Activated CD8-positive, alpha-beta memory T cell treated with anti-CD3 and anti-CD28 coated beads for 48 hours (primary cell): ENCODE data around the gene SINHCAF.
"Not testable (repeated sequence)": the region's sequence is repeated elsewhere in the genome, so short reads cannot be mapped to it uniquely, and the experiment has no call there.

Experiments used
- DNase-seq, 3 experiments: peaks; one replicate each; pipeline ENCODE4 v3.0.0-alpha.2; 2020; ENCODE audit warnings: low read depth in 2 of 3, low spot score in 2 of 3

Gene SINHCAF, protein sequence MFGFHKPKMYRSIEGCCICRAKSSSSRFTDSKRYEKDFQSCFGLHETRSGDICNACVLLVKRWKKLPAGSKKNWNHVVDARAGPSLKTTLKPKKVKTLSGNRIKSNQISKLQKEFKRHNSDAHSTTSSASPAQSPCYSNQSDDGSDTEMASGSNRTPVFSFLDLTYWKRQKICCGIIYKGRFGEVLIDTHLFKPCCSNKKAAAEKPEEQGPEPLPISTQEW

GRCh38 chr12:31325877-31326631 lies at the start of gene SINHCAF:
Gene SINHCAF (minus strand): TSS chr12:31326150. CDS start chr12:31298204, 27,946 bp downstream.
- DNase-seq: peak; percentile 95 to 97 (median 96)

DNA sequence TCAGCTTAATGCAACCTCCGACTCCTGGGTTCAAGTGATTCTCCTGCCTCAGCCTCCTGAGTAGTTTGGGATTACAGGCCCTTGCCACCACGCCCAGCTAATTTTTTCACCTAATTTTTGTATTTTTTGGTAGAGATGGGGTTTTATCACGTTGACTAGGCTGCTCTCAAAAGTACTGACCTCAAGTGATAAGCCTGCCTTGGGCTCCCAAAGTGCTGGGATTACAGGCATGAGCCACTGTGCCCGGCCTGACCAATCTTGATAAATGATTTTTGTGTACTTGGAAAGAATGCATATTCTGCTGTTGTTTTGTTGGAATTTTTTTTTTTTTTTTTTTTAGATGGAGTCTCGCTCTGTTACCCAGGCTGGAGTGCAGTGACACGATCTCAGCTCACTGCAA lies 49.5 kb upstream of the SINHCAF start:
- not testable (repeated sequence) for DNase-seq

DNA sequence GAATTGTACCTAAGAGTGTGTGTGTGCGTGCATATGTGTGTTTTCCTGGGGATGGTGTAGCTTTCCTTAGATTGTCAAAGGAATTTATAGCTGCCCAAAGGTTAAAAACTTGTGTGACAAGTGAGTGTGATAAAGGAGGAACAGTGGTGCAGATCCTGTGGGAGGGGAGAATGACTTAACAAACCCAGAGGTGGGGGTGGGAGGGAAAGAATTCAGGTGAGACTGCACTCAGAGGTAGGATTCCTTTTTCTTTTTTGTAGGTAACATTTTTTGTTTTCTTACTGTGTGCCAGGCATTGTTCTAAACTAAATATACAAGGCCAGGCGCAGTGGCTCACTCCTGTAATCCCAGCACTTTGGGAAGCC lies 45.3 kb upstream of the SINHCAF start:
- DNase-seq: no peak

- DNase-seq: no peak
These were observed 44.7 kb upstream of the SINHCAF start for GRCh38 chr12:31370531-31371255.

- DNase-seq: no peak
These were observed 44.0 kb upstream of the SINHCAF start for GRCh38 chr12:31369712-31370521.

DNA sequence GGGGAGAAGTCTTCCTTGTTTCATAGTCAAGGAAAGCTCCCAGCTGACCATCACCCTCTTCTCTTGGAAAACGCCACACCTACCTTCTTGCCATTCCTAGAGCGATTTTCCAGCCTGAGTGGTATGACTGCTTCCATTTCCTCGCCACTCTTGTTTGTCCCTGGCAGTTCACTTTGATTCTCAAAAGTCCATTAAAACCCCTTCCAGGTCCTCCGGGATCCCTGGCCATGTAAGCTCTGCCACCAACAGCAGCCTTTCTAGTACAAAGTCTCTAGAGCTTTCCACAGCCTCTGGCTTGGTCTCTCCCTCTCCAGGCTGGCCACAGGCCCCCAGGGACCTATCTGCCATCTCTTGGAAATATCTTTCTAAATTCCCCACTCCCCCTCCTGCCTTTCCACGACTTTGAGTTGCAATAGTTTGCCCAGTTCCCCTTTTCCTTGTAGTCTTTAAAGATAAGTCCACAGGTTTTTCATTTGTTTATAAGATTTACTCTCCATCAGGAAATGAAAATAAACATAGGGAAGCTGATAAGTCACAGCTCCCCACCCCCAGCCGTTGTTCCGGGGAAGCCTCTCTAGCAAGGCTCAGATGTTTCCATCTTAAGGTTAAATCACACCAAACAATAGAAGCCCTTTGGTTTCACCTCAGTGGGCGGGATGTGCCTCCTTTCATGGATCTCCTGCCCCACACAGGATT lies 42.9 kb upstream of the SINHCAF start:
- no peak for DNase-seq

GRCh38 chr12:31366104-31366621 lies 40.2 kb upstream of the SINHCAF start:
- no peak for DNase-seq

- no peak for DNase-seq
These were observed 37.9 kb upstream of the SINHCAF start for GRCh38 chr12:31363831-31364230.

- DNase-seq: no peak
These were observed 37.5 kb upstream of the SINHCAF start for GRCh38 chr12:31363416-31363809.

GRCh38 chr12:31362759-31363415 lies 36.9 kb upstream of the SINHCAF start:
- peak in 1 of 3 experiments; percentile 3 for DNase-seq

DNA sequence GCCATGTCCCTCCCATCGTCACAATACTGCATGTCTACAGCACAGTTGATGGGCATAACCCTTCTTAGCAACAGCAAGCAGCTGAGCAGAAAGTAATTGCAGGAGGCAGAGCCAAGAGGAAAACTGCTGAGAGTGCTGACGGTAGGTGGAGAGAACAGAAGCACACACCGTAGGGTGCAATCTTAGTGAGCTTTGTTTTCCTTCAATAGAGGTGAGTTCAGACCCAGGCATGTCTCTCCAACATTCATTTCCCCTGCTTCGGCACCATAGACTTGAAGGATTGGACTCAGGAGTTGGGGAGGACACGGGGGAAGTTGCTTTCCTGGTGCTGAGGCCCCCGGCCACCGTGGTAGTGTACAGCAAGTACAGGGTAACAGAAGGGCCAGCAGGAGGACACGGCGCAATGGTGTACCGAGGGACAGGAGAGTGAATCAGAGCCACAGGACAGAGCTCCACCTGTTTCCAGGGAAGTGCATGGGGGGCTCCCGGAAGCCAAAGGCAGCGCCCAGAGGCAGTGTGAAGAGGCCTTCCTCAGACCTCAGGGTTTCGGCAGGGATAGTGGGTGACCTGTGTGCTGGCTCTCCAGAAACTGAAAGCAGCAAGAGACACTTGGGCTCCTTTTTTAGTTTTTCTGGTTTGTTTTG lies 36.3 kb upstream of the SINHCAF start:
- peak in 1 of 3 experiments; percentile 6 for DNase-seq

- DNase-seq: no peak
These were observed 35.8 kb upstream of the SINHCAF start for GRCh38 chr12:31361730-31362114.

DNA sequence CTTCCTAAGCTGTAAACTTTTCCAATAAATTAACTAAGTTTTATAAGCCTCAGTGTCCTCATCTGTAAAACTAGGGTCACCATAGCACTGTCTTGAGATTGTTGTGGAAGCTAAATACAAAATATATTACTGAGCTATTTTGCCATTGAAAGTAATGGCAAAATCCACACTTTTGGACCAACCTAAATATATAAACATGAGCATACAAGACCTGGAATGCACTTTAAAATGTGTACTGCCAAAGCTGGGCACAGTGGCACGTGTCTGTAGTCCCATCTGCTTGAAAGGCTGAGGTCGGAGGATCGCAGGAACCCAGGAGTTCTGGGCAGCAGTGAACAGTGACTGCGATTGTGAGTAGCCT lies 29.8 kb upstream of the SINHCAF start:
- no peak for DNase-seq

GRCh38 chr12:31353750-31354708 lies 28.1 kb upstream of the SINHCAF start:
- no peak for DNase-seq

- no peak for DNase-seq
These were observed 20.3 kb upstream of the SINHCAF start for GRCh38 chr12:31346267-31346666.

DNA sequence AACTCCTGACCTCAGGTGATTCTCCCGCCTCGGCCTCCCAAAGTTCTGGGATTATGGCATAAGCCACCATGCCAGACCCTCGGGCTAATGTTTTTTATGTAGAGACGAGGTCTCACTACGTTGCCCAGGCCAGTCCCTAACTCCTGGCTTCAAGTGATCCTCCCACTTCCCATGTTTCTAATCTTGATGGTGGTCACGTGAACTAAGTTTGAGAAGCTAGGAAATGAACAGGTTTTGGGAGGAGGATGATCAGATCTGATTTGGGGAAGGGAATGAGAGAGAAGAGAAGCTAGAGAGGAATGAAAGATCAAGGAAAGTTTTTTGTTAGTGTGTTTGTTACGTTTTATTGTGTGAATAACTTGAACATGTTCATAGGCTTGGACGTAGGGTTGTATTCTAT lies 17.2 kb upstream of the SINHCAF start:
- no peak for DNase-seq

DNA sequence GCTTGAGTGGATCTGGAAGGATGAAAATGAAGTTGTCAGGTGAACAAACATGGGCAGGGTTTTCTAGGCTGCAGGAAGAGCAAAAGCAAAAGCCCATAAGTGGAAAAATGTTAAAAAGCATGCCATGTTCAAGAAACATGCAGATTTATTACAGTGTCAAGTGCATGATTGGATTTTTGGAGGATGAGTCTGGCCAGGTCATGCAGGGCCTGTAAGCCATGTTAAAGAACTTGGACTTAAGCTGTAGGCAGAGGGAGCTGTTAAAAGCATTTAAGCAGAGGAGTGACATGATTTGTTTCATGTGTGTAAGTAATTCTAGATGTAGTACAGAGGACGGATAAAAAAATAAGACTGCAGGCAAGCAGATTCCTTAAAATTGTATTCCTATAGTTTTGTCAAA lies 16.3 kb upstream of the SINHCAF start:
- no peak for DNase-seq

GRCh38 chr12:31339831-31340622 lies 14.1 kb upstream of the SINHCAF start:
- no peak for DNase-seq
